GM12873 (cell line): ENCODE data around the gene L3MBTL3.
A peak's percentile ranks its signal among the peaks of the same experiment; 100 is the strongest.

Source experiments
- TF ChIP-seq, protein P1 (sequence below): IDR thresholded peaks from 2 replicates; pipeline ENCODE4 v1.5.1; 2012; ENCODE audit warnings: low read depth, mild to moderate bottlenecking, moderate library complexity, low read length, control low read depth; ENCODE audit not compliant: insufficient read depth; ENCODE audit errors: missing control alignments

Gene L3MBTL3

GRCh38 chr6:130012728-130013127, 5.7 kb upstream of the L3MBTL3 start:
- TF ChIP-seq, protein P1, sequence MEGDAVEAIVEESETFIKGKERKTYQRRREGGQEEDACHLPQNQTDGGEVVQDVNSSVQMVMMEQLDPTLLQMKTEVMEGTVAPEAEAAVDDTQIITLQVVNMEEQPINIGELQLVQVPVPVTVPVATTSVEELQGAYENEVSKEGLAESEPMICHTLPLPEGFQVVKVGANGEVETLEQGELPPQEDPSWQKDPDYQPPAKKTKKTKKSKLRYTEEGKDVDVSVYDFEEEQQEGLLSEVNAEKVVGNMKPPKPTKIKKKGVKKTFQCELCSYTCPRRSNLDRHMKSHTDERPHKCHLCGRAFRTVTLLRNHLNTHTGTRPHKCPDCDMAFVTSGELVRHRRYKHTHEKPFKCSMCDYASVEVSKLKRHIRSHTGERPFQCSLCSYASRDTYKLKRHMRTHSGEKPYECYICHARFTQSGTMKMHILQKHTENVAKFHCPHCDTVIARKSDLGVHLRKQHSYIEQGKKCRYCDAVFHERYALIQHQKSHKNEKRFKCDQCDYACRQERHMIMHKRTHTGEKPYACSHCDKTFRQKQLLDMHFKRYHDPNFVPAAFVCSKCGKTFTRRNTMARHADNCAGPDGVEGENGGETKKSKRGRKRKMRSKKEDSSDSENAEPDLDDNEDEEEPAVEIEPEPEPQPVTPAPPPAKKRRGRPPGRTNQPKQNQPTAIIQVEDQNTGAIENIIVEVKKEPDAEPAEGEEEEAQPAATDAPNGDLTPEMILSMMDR: no peak

GRCh38 chr6:130018744-130019325, 454 bp downstream of the L3MBTL3 start:
- TF ChIP-seq, protein P1: no peak

- TF ChIP-seq, protein P1: no peak
Measured at GRCh38 chr6:130019326-130020072, 1.1 kb downstream of the L3MBTL3 start.

DNA sequence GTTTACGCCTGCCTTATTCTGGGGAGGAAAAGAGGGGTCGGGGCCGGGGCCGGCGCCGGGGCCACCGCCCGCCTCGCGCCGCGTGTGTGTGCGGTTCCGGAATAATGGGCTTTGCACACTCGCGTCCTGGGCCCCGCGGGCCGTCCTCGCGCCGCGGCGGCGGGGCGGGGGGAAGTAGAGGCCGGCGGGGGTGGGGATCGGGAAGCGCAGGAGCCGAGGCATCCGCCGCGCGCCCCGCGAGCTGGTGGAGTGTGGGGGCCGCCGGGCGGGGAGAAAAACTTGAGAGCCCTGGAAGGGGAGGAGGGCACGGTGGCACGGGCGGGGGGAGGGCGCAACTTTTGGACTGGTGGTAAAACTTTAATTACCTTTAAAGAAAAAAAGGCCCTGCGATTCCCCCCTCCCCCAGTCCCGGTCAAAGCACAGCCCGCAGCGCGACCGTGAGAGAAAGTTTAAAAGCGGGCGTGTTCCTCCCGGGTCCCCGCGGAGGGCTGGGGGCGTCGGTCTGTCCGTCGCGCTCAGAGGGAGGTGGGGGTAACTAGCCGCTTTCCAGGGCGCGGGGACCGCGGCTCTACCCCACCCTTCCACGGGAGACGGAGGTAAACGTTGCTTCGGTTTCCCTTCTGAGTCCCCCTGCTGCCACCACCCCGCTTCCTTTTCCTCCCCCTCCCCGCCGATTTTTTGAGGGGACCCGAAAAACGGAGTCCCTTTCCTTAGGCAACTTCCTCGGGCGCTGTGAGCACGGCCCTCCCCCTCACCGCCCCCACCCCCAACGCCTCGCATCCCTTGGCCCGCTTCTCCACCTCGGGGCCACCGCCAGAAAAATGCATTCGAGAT, 1.9 kb downstream of the L3MBTL3 start:
- TF ChIP-seq, protein P1: peak; percentile 1

DNA sequence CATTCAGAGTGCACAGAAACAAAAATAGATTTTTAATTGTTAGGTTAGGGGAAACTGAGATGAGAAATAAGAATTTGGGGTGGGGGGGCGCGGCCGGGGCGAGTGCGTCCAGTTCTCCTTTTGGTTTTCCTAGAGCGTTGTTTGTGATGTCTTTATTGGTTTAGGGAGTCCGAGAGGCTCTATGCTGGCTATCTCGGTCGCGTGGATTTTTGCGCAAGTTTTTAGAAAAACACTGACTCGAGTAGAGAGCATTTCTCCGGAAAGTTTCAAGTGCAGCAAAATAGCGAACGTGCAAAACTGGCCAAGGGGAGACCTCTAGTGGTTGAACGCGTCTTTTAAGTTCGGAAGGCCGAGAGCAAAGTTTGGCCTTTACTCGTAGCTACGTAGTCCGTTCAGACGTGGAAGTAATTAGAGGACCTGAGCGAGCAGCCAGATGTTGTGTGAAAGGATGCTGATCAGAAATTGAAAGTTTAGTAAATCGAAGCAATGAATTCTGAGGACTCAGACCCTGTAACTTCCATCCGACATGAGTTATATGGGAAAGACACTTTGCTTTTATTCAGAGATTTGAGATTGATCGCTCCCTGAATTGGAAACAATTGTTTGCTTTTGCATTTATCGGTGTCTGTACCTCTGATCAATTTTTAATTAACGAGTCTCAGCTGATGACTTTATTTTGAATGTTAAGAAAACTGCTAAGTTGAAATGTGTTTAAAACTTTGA, 2.7 kb downstream of the L3MBTL3 start:
- TF ChIP-seq, protein P1: peak; percentile 88

- TF ChIP-seq, protein P1: no peak
Measured at GRCh38 chr6:130026859-130027258, 8.5 kb downstream of the L3MBTL3 start.
